ENCODE results near the gene GCSAML.
"Not testable (repeated sequence)": the region's sequence is repeated elsewhere in the genome, so short reads cannot be mapped to it uniquely, and the experiment has no call there.

GCSAML gene

DNA sequence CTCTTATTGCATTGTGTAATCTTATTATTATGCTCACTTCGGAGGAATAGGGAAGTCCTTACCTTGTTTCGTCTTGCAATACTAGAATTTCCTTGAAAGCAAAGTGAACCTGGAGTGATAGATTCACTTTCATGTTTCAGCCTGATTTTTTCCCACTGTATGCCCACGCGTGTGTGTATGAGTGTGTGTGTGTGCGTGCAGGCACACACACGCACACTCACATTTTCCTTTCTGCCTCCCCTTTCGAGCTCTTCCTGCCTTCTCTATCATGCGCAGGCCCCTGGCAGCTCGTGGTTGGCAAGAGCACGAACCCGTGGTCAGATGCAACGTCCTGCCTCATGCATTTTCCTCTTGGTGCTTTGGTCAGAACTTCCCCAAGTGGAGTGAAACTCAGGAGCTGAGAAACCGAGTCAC, at the start of gene GCSAML:
Gene GCSAML (plus strand): TSS at position 366 of the 414 bp plus-strand sequence. CDS start 58 bp downstream, outside the sequence.
- no peak for DNase-seq (ENCODE audit: low read depth, low spot score)

DNA sequence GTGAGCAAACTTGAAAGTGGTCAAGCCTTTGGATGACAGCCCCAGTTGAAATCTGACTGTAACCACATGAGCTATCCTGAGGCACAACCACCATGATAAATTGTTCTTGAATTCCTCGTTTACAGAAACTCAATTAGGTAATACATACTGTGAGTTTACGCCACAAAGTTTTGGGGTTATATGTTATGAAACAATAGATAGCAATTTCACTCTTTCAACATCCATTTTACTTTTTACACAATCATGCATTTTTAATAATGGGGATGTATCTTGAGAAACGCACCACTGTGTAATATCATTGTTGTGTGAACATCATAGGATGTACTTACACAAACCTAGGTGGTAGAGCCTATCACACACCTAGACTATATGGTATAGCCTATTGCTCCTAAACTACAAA, 48.1 kb upstream of the GCSAML start:
- DNase-seq (ENCODE audit: low read depth, low spot score): no peak

DNA sequence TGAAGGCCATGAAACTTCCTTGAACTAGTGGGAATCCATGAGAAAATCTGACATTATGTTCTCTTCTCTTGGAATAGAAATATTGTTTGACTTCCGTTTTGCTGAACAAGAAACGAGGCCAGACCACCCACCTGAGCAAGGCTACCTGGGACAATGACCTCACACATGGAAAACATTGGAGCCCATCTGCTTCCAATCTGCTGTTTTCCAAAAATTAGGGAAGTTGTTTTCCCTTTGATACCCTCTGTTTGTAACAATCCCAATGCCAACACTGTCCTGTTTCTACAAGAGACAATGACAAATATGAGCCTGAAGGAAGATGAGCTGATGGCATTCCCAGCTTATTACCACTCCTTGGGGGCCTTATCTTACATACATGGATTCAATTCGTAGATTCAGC, 42.1 kb upstream of the GCSAML start:
- DNase-seq (ENCODE audit: low read depth, low spot score): no peak

DNA sequence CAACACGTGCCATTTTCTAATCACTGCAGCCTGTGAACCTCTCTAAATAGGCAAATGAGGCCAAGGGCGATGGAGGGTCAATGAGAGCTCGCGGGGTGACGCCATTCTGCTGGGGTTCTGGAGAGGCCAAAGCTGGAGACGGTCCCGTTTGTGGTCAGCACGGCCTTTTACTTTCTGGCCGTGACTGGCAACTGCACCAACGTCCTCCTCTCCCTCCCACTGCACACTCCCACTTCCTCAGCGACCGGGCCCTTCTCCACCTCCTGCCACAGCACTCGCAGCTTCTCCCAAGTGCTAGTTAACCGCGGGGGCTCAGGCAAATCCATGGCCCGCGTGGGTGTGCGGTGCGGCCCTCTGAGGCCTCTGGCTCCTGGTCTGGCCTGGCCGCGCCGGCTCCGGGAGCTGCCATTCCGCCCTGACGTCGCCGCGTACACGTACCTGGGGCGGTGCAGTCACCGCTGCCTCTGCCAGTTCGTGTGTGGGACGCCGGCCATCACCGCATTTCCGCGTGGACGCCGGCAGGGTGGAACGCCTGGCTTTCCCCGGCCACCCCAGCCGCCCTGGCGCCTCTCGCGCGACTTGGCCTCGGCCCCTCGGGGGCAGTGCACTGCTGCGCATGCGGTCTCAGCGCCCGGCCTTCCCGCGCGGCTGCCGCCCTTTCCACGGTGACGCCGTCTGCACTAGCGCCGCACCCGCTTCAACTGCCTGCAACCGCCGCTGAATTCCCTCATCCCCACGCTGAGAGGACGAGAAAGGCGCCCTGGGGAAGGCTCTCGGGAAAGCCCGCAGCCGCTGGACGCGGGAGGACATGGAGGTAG, 30.9 kb upstream of the GCSAML start:
- no peak for DNase-seq (ENCODE audit: low read depth, low spot score)

DNA sequence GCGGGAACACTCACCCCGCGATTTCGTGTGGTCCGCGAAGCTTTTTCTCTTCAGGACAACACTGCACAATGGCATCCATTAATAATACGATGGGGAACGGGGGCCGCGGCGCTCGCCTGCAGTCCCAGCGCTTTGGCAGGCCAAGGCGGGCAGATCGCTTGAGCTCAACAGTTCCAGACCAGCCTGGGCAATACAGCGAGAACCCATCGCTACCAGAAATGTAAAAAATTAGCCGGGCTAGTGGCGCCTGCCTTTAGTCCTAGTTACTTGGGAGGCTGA, 30.4 kb upstream of the GCSAML start:
- no peak for DNase-seq (ENCODE audit: low read depth, low spot score)

DNA sequence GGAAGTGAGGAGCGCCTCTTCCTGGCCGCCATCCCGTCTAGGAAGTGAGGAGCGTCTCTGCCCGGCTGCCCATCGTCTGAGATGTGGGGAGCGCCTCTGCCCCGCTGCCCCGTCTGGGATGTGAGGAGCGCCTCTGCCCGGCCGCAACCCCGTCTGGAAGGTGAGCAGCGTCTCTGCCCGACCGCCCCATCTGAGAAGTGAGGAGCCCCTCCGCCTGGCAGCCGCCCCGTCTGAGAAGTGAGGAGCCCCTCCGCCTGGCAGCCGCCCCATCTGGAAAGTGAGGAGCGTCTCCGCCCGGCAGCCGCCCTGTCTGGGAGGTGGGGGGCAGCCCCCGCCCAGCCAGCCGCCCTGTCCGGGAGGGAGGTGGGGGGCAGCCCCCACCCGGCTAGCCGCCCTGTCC, 27.0 kb upstream of the GCSAML start:
- DNase-seq (ENCODE audit: low read depth, low spot score): not testable (repeated sequence)

DNA sequence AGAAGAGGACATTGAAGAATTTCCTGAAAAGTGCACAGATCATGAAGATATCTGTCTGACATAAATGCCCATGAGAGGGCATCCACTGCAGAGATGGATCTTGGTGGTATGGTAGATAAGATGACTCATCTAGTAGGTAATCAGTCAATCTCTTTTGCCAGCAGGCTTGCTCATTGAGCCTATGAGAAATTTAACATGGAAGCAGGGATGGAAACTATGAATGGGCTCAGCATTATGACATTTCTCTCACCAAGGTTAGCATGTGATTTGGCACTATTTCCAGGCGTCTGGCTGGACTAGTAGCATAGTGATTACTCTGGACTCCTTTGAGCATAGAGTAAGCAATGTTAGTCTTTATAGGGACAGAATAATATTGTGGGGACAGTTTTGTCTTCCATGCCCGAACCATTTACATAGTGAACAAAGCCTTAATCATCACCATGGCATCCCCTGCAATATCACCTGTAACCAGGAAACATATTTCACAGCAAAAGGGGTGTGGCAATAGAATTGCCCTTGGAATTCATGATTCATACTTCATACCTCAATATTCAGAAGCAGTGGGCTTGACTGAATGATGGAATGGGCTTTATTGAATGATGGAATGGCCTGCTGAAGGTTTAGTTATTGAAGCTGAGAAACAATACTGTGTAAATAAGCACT, 20.0 kb upstream of the GCSAML start:
- DNase-seq (ENCODE audit: low read depth, low spot score): no peak

DNA sequence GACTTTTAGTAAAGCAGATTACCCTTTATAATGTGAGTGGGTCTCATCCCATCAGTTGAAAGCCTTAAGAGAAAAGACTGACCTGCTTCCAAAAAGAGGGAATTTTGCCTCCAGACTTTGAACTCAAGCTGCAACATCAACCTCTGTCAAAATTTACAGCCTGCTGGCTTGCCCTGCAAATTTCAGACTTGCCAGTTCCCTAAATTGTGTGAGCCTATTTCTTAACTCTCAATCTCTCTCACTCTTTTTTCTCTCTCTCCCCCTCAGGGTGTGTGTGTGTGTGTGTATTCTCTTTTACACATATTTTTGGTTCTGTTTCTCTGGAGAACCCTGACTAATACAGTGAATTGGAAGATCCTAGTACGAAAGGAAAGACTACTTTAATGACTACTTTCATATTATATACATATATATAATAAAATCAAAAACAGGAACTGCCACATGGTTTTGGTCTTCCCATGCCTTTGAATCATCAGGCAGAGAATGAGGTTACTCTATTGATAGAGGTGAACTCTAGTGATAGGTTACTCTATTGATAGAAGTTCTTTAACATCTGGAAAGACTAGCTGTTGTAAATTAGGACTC, 19.1 kb upstream of the GCSAML start:
- no peak for DNase-seq (ENCODE audit: low read depth, low spot score)

DNA sequence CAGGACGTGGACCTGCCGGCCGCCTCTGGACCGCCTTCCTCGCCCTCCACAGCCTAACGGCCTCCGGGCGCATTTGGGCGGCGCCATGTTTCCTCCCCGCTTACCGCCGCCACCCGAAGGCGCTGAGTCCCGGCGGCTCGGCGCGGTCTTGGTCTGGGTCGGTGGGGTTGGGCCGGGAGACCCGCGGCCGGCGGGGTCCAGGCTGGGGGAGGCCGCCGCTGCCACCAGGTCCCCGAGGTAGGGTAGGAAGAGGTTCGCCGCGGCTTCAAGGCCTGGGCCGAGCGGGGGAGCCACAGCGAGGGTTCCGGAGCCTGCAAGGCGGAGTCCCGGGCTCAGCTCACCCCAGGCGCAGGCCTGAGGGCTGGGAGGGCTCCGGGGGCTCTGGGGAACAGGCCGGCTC, 18.1 kb upstream of the GCSAML start:
- DNase-seq (ENCODE audit: low read depth, low spot score): no peak

DNA sequence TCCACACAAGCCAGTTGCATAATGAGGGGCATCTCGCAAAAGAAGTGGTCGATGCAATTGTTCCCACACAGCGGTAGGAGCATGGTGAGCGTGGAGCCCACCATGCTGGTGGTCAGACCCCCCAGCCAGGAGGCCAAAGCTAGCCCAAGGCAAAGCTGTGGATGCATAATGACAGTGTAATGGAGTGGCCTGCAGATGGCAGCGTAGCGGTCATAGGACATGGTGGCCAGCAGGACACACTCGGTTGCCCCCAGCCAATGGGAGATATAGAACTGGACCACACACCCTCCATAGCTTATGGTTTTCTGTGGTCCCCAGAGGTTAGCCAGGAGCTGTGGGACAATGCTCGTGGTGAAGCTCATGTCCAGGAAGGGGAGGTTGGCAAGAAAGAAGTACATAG, 17.0 kb upstream of the GCSAML start:
- no peak for DNase-seq (ENCODE audit: low read depth, low spot score)

DNA sequence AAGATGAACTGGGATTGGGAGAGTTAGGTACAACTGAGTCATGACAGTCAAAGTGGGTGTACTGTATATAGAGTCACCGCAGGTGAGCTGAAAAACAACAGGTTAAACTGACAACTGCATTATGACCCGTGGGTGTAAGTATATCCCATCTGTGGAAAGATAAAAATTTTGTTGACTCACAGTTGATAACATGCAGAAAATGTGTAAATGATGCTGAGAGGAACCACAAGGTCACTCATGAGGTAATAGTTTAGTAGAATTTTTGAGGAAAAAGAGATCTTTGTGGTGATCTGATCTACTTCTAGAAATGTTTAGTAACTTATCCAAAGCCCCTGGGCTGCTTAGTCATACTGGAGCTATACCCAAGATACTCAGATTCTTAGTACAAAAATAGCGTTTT, 13.5 kb upstream of the GCSAML start:
- no peak for DNase-seq (ENCODE audit: low read depth, low spot score)

DNA sequence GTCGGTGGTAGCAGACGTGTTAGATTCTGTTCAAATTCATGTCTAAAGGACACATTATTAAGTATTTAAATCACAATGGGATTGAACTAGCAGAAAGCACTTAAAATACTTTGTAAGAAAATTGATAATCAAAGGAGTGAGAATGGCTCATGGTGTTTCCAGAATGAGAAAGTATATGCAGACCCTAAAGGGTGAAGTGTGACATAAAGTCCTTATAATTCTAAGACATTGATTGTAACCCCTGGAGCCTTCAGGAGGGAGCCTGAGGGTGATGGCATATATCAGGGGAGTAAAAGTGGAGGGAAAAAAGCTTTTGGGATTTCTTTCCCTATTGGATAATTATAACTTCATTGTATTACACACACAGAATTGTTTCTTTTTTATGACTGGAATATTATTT, 12.6 kb upstream of the GCSAML start, which contains the start of gene OR2C3:
Gene OR2C3 (minus strand): TSS at position 101 of the 400 bp plus-strand sequence. CDS start 3,929 bp downstream, outside the sequence.
- no peak for DNase-seq (ENCODE audit: low read depth, low spot score)

DNA sequence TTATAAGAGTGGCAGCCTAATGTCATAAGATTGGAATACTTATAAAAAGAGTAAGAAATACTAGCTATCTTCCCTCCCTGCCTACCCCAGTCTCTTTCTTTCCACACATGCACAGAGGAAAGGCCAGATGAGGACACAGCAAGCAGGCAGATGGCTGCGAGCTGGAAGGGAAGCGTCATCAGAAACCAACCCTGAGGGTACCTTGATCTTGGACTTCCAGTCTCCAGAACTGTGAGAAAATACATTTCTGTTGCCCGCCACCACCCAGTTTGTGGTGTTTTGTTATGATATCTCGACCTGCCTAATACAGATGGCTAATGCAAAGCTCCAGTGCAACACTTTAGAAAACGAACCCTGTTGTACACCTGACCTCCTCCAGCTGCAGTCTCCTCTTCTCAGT, 10.4 kb upstream of the GCSAML start:
- no peak for DNase-seq (ENCODE audit: low read depth, low spot score)

DNA sequence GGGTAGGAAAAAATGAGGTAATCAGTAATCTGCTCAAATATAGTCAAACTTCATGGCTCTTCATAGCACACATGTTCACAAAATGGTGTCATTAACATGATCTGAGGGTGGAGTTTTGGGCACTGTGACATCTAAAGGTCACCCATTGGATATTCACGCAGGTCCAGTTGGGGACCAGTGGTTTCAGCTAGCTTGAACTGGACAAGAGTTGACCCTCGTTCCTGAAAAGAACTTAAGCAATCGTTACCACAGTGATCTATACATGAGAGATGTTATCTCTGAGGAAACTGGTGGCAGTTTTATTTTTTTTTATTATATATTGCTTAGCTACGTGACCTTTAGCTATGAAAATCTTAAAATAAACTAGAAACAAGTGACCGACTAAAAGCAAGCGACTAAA, 9.7 kb upstream of the GCSAML start:
- no peak for DNase-seq (ENCODE audit: low read depth, low spot score)

DNA sequence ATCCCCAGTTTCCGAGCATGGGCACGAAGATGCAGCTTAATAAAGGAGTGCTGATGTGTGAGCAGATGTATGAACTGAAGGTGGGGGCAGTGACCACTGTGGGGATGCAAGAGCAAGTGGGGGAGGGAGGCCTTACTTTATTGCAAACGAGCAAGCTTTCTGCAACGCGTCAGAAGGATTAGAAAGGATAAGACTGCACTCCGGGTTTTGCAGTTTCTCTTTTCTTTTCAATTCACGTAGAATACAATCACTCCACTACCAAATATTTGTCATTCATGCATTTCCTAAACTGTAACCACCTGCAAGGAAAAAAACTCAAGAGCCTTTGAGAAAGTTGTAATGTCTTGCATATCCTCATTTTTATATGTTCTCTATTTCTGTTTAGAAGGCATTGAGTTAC, 8.4 kb upstream of the GCSAML start:
- DNase-seq (ENCODE audit: low read depth, low spot score): no peak

DNA sequence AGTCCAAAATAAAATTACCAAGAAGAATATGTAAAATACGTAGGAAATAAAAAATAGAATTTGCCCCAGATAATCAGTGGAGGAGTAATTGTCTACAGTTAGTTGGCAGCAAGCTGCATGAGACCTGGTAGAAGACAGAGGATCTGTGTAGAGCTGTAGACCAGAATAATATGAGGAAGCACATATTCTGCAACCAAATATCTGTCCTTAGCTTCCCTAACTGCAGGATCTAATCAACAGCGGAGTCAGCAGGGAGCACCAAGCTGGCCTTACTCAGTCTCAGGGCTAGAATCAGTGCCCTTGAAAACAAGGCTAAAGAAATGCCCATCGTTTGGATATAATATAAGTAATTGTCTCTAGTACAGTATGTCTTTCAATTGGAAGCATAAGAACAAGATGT, 6.1 kb upstream of the GCSAML start:
- DNase-seq (ENCODE audit: low read depth, low spot score): no peak

DNA sequence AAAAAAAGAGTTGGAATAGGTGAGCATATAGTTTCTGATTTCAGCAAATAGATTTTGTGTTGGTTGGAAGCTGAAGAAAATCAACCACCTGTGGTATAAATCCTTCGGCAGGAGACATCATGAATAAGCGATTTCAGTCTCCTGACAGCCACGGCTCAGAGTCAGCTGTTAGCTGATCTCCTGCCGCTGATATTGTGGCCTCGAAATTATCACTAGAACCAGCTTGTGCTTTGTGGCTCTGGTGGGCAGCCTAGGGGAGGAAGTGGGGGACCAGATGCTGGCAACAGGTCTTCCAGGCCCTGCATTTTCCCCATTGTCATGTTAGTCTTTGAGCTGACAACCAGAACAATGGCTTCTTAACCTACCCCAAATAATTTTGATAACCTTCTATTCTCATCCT, 842 bp upstream of the GCSAML start:
- no peak for DNase-seq (ENCODE audit: low read depth, low spot score)

DNA sequence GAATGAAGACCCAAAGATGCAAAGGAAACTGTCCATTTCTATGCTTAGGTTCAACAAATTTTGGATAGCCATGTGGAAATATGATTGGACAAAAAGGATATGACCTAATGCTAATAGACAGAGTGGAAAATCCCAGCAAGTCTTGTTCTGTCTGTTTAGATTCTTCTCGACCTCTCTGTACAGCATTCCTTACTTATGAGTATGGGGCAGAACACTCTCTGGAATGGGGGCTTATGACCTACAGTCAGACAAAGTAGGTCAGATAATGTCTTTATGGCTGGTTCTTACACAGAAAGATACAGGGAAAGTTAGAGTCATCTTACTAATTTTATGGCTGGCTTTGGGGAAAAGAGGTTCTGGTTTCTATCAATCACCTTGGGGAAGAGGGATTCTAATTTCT, 2.8 kb downstream of the GCSAML start:
- no peak for DNase-seq (ENCODE audit: low read depth, low spot score)

DNA sequence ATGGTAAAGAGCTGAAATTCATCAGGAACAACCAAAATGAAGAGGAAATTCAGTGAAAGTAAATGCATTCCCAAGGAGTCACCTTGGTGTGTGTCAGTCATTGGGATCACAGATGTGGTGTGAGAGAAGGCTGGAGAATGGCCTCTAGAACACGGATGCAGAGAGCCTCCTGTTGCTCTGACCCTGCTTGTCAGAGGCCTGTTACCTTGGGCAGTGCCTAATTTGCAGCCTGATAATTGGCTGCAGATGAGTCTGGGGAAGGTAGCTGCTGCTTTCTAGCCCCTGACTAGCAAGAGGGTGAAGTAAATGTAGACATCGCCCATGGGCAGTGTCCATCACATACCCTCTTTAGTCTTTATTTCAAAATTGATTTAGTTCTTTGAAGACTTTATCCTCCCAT, 3.3 kb downstream of the GCSAML start:
- DNase-seq (ENCODE audit: low read depth, low spot score): no peak

DNA sequence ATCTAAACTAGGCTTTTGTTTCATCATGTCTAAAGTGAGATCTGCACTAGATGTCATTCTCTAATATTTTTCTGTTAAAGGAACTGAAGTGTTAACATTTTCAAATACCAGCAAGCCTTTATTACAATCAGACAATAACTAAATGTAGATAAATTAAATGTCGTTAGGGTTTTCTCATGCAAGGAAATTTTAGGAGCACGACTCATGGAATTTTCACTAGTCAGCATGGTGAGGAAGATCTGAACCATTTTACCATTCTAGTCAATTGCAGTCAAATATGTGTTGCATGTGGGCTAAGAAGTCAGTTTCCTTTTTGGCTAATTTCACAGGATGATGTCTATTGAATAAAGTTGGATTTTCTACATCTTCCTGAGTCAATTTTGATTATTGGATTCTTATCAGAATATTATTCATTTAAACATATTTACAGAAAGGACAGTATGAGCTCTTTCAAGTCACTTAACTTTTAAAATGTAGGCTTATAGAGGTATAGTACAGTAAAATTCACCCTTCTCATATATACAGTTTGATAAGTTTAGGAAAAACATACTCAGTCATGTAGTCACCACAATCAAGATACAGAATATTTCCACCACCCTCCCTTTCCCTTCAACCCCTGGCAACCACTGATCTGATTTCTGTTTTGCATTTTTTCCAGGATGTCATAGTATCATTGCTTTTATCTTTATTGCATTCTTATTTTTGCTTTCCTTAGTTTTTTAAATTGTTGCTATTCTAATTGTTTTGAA, 9.2 kb downstream of the GCSAML start:
- DNase-seq (ENCODE audit: low read depth, low spot score): no peak

DNA sequence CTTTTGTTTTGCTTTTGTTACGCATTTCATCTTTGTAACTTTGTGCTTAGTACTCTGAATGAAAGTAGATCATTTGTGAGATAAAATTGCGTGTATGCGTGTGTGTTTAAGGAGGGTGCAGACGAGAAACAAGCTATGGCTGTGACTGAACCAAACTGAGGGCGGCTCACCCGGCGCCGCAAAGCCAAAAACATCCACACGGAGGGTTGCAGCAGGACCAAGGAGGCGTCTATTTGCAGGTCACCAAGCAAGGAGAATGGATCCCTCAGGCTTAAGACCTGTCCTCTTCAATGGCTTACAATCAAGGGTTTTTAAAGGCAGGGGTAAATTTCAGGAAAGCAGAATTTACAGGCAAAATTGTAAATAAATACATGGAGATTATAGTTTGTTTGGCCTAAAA, 12.8 kb downstream of the GCSAML start:
- DNase-seq (ENCODE audit: low read depth, low spot score): no peak

DNA sequence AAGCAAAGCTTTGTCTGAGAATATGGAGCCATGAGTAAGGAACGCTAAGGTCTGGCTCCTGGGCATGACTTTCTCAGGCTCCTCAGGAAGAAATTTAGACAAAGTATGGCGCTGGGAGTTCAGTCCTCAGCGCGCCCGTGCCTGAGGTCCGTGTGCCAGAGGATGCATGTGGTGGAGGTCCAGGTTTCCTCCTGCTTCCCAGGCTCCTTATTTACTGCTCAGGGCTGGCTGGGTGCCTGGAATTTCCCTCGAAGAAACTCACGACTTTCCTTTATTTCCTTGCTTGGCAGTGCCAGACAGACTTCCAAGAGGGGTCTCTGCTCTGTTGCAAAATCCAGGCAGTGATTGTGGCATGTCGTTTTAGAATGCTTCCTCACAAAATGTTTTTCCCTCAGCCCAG, 13.3 kb downstream of the GCSAML start:
- no peak for DNase-seq (ENCODE audit: low read depth, low spot score)
